NCI-H1048 (cell line): Measurements from ENCODE around the gene PANK4.
"Not testable (repeated sequence)": the region's sequence is repeated elsewhere in the genome, so short reads cannot be mapped to it uniquely, and the experiment has no call there.

Experiments
- DNase-seq: peaks from one replicate; lab custom pipeline; 2025; lab: John Stamatoyannopoulos, UW

PANK4 gene

DNA sequence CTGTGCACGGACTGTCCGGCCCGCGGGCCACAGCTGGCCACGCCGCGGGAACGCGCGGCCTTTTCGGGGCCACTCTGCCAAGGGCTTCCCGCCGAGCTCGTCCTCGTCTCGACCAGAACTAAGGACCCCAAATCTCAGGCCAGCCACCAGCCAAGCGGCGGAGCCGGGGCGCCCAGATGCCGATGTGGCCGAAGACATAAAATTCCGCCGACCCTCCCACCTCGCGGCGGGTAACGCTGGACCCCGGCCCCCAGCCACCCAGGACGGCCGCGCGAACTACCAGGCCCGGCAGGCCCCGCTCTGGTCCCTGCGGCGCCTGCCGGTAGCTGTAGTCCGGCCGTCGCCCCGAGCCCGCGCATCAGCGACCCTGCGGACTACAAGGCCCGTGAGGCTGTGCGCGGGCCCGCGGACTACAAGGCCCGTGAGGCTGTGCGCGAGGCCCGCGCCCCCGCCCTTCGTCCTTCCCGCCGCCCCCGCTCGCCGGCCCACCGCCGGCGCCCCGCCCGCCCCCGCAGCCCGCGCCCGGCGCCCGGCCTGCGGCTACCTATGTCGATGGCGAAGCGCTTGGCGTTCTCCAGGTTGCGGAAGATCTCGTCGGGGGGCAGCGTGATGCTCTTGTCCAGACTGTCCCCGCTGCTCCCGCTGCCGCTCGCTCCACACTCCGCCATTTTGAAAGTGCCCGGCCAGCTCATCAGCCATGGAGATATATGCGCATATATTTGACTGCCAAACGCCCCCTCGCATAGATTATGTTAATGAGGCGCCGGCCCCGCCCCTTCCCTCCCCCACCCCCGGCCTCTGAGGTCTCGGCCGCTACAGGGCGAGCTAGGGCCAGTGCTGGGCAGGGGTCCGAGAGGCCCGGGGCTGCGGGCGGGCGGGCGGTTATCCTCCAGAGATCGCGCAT lies at the start of gene PANK4:
Gene PANK4 (minus strand): TSS at position 677 of the 904 bp plus-strand sequence. CDS start 9 bp downstream, at position 668.
- DNase-seq, result peak; percentile 73

DNA sequence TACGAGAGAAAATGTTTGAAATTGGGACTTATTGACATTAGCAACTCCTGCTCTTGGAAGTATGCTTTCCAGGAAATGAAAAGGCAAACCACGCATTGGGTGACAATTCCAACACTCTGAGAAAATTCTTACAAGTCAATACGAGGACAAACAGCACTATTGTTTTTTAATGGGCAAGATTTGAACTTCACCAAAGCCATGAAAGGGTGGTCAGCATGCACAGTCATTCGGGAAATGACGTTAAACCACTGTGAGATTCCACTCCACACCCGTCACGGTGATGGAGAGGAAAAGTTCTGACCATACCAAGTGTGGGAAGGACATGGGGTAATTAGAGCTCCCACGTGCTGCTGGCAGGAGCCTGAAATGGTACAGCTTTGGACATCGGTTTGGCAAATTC lies 48.0 kb upstream of the PANK4 start:
- no peak for DNase-seq

DNA sequence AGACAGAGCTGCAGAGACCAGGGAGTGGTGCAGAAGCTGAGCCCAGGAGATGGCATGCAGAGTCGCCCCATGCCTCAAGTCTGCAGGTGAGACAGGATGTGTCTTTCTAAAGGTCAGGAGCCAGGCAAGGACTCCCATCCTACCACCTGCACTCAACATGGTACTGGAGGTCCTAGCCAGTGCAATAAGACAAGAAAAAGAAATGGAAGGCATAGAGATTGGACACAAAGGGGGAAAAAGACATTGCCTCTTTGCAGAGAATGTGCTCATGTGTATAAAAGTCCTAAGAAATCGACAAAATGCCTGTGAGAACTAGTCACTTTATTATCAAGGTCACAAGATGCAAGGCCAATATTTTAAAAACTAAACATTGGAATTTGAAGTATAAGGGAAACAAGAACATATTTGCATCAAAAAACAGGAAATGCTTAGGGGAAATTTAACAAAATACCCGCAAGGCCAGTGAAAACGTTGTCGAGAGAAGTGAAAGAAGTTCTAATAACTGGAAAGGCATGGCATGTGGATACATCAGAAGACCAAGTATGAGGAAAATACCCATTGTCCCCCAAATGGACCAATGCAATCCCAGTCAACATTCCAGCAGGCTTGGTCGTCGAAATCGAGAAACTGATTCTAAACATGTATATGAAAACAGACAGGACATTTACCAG lies 47.0 kb upstream of the PANK4 start:
- no peak for DNase-seq

DNA sequence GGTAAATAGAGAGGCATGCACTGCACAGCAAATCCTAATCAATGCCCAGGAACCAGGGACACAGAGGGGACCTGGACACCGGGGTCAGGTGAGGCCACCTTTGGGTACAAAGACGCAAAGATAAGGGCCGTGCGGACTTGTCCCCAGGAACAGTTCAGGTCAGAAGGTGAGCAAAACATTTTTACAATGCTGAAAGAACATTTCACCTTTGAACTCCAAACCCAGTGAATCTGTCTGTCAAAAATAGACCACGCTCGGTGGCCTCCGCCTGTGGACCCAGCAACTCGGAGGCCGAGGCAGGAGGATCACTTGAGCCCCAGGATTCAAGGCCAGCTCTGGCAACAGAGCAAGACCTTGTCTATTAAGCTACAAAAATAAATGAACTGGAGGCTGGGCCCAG lies 45.0 kb upstream of the PANK4 start:
- DNase-seq, result no peak

DNA sequence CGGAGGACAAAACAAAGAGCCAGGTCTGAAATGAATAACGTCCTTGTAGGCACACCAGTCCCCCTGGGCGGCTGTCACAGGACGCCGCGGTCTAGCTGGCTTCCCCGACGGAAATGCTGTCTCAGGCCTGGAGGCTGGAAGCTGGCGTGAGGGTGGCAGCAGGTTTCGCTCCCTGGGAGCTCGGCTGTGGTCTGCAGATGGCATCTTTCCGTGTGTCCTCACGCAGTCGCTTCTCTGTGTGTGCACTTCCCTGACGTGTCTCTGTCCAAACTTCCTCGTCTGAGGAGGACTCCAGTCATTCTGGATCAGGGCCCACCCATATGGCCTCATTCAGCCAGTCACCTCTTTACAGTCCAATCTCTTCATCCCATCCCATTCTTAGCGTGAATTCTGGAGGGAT lies 43.9 kb upstream of the PANK4 start:
- no peak for DNase-seq

DNA sequence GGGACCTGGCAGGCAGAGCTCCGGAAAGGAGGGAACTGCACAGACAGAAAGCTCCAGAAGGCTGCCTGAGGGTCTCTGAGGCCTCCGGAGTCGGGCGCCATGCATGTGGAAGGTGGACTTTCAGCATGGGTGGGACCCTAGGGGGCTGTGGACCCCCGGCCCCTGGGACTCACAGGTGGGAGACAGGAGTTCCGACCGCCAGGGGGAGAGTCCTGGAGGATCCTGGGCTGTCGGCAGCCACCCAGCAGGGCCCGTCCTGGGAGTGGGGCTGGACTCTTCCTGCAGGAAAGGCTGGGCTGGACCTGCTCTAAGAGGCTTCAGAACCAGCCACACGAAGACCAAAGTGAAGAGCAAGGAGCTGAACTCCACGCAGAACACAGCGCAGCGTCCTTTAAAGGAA lies 43.3 kb upstream of the PANK4 start:
- DNase-seq, result not testable (repeated sequence)

DNA sequence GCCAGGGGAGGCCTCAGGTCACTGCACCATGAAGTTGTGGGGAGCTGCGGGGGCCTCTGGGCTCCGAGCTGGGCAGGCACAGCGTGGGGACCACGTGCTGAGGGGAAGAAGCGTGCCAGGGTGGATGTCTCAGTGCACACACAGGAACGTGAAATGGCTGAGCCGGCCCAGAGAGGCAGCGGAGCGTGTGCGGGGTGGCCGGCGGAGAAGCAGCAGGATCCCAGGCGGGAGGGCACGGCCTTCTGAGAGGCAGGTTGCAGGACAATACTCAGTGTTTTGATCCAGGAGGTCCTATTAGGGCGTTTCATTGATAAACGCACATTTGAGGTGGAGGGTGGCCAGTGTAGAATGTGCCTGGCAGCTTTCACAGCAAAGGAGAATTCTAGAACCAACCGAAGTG lies 42.7 kb upstream of the PANK4 start:
- DNase-seq, result no peak

DNA sequence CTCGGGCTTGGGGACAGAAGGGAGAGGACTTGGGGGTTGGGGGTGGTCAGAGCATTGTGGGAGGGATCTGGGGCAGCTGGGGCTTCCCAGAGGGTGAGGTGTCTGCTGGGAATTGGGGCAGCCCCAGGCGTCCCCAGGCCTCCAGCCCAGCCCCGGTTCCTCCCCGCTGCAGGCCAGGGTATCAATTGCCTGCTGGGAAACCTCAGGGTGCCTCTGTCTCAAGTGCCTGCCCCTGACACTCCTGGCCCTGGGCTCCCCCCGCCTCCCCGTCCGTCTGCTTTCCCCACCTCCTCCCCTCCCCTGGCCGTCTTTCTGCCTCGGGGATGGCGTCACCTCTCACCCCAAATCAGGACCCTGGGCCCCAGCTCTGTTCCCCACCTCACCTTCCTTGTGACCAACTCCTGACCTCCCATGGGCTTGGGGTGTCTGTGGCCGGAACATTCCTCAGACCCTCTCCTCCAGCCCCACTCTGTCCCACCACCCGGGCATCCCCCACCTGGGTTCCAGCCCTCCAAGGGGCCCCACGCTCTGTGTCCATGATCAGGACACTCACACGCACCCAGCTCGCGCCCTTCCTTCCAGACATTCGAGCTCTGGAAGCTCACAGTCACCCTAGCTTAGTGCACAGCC lies 41.9 kb upstream of the PANK4 start:
- not testable (repeated sequence) for DNase-seq

DNA sequence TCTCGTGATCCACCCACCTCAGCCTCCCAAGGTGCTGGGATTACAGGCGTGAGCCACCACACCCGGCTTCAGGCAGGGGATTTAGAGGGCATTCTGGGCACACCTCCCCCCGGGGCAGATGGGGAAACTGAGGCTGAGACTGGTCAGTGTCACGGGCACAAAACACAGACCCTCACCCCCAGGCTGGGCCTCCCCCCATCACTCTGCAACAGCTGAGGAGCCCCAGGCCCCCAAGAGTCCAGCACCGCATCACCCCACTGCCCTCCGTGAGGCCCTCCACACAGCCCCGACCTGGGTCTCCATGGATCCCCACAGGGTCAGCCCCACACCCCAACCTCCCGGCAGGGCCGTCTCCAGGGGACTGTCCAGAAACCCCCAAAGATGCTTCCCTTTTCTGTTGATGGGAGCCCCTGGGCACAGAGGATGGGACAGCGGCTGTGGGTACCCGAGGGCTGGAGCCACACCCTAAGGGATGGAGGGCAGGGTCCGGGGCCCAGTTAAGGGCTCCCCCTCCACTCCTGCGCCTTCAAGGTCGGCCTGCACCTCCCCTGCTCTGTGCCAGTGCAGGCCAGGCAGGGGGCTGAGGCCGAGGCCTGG lies 40.8 kb upstream of the PANK4 start:
- no peak for DNase-seq

DNA sequence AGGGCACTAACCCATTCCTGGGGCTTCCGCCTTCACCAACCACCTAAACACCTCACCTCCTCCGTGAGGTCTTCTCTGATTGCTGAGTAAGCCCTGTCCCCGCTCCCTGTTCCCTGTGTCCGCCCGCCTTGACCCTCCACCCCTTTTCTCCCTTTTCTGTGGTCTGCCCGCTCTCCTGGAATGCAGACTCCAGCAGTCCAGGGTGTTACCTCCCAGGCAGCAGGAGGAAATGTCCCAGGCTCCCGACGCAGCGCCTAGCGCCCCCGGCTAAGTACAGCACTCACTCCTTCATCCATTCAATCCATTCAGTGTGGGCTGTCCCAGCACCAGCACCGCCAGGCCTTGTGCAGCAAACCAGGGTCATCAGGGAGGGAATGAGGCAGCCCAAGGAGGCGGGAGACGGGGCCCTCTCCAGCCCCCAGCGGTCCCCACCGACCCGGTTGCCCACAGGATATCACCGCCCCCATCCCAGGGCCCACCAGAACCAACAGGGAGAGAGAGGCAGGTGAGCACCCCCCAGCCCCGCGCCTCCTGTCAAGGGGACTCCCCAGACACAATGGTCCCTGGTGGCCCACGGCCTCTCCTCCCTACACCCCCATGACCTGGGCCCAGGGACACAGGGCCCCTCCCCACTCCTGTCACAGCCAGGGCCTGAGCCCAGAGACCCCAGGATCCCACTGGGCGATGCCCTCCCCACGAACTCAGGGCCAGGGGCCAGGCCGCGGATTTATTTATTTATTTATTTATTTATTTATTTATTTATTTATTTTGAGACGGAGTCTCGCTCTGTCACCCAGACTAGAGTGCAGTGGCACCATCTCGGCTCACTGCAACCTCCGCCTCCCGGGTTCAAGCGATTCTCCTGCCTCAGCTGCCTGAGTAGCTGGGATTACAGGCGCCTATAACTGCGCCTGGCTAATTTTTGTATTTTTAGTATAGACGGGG lies 40.0 kb upstream of the PANK4 start:
- DNase-seq, result no peak

DNA sequence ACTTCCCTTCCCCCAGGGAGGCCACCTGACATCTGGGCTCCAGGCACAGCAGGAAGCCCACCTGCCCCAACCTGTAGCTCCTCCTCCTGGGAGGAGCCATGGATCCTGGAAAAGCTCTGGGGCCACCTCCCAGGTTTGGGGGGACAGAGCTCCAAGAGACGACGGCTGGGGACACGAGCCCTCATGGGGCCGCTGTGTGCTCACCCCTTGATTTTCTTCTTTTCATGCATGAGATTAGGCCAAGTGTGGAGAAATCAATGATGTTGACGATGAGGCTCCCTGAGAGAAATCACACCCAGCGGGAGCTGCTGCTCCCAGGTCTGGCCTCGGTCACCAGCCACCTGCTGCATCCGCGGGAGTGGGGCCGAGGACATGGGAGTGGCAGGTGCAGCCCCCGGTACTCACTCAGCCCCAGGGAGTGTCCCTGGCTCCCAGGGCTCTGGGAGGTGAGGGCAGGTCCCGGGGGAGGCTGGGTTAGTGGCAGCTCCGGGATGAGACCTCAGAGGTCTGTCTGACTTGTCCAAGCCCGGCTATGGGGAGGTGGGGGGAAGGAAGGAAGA lies 38.5 kb upstream of the PANK4 start:
- DNase-seq, result no peak

DNA sequence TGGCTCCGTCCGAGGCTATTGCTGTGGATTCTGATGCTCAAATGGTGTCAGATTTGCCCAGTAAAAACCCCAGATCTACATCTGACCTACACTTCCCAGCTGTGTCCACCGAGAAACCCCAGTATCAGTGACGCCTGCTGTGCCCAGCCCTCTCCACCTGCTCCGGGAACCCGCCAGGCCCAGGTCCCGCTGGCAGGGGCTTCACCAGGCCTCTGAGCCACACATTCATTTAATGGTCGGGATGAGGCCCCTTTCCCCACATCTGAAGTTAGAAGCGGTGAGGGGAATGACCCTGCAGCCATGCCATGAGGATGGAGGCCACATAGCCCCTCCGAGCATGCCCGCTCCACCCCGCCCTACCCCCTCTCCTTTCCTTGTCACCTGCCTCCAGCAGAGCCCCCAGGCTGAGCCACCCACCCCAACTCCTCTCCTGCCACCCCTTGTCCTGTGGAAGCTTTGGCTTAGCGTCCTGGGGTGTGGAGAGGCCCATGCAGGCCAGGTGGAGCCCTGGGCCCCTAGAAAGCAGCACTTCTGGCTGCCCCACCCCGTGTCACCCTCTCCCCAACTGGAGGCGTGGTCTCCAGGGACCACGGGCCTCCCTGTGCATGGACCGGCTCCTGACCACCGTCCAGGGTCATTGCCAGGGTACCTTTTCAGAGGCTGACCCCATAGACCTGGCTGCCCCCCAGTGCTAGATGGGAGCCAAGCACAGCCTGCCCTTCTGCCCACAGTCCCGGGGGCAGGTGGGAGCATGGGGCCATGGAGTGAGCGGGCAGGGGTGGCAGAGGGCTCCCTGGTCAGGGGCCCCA lies 37.8 kb upstream of the PANK4 start:
- DNase-seq, result no peak

DNA sequence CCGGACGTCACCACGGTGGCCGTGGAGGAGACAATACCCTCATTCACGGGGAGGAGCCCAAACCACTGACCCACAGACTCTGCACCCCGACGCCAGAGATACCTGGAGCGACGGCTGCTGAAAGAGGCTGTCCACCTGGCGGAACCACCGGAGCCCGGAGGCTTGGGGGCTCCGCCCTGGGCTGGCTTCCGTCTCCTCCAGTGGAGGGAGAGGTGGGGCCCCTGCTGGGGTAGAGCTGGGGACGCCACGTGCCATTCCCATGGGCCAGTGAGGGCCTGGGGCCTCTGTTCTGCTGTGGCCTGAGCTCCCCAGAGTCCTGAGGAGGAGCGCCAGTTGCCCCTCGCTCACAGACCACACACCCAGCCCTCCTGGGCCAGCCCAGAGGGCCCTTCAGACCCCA lies 36.8 kb upstream of the PANK4 start:
- DNase-seq, result no peak

DNA sequence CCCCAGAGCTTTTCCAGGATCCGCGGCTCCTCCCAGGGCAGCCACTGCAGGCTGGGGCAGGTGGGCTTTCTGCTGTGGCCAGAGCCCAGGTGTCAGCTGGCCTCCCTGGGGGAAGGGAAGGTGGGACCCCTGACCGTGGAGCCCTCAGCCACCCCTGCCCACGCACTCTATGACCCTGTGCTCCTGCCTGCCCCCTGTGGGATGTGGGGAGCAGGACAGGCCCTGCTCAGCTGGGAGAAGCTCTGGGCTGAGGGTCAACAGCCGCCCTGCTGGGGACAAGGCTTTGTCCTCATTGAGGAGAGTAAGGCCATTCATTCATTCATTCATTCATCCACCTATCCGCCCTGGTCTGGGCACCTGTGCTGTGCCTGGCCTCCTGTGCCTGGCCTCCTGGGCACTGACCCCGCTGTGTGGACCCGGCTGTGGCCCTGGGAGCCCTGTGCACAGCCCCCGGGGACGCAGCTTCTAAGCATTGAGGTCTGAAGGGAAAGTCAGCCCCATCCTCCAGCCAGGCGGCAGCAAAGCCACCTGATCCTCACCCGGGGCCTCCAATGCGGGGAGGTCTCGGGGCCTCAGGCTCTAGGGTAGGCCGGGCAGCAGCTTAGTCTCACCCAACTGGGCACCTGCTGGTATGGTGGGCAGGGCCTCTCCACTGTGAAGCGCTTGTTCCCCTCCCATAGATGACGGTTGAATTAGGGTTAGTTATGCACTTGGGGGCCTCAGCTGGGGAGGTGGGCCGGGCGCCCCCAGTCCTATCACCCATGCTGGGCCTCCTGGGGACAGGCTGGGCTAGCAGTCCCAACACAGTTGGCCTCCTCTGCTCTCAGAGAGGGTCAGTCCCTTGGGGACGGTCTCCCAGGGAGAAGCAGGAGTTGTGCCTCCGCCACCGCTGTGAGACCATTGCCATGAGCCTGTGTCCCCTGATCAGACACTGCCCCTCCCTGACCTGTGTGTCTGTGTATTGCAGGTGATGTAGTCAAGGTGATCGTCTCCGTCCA lies 35.8 kb upstream of the PANK4 start:
- DNase-seq, result no peak

DNA sequence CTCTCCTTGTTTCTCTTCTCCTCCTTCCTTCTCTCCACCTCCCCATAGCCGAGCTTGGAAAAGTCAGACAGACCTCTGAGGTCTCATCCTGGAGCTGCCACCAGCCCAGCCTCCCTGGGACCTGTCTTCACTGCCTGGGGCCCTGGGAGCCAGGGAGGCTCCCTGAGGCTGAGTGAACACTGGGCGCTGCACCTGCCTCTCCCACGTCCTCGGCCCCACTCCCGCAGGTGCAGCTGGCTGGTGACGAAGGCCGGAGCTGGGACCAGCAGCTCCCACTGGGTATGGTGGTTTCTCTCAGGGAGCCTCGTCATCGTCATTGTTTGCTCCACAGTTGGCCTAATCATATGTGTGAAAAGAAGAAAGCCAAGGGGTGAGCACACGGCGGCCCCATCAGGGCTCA lies 35.0 kb upstream of the PANK4 start:
- no peak for DNase-seq

DNA sequence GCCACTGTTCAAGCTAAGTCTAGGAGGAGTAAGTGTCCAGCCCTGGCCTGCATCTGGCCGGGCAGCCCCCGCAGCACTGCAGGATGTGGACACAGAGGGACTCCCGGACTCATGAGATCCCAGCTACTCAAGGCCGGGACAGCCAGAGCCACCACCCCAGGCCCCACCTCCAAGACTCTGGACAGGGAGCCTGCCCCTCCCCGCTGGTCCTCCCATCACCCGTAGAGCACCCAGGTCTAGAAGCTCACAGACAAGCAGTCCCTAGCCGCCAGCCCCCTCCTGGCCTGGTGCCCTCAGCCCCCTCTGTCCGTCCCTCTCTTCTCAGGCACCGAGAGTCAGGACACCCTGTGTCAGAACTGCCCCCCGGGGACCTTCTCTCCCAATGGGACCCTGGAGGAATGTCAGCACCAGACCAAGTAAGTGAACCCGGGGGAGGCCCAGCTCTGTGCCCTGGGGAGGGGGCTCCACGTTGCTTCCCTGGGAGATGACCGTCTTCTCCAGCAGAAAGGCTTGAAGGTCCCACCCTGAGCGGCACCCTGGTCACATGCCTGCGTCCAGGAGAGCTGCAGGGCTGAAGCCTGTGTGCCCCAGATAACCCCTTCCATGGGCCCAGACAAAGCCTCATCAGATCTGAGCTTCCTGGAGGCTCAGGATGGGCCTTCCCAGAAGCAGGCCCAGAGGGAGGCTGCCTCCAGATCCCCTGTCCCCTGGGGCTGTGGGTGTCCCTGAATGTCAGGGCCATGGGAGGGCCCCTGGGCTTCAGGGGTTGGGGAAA lies 34.1 kb upstream of the PANK4 start:
- DNase-seq, result no peak

DNA sequence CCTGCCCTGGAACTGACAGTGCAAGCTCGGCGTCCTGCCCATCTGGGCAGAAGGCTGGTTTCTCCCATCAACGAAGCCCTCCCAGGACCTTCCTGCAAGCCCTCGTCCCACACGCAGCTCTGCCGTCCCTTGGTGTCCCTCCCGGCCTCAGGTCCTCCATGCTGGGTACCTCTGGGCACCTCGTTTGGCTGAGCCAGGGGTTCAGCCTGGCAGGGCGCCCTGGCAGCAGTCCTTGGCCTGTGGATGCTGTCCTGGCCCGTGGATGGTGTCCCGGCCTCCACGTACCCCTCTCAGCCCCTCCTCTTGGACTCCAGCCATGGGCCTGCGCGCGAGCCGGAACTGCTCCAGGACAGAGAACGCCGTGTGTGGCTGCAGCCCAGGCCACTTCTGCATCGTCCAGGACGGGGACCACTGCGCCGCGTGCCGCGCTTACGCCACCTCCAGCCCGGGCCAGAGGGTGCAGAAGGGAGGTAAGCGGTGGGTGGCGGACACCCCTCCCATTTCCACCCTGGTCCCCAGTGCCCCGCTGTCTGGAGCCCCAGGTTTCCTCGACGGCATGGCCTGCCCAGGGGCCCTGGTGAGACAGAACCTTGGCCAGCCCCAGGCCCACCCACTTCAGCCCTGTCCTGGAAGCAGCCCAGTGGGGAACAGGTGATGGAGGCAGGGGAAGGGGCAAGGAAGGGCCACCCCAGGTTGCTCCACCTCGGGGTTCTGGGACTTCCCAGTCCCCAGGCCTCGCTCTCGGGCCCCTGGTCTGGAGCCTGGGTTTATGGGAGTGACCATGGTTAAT lies 33.3 kb upstream of the PANK4 start:
- no peak for DNase-seq
